Stomach smooth muscle (tissue), 2 donors: Measurements from ENCODE around the gene NEK9.

Experiments used
- H3K27ac ChIP-seq: one replicate; pipeline ENCODE4 v1.7.0; 2013; ENCODE audit warnings: mild to moderate bottlenecking, low read length, inconsistent platforms
- H3K27me3 ChIP-seq, 2 donors: one replicate each; pipeline ENCODE4 v1.7.0; 2013; ENCODE audit warnings: low read length in 2 of 2; ENCODE audit not compliant: insufficient read depth in 2 of 2, control insufficient read depth in 1 of 2
- H3K36me3 ChIP-seq, 2 donors: one replicate each; pipeline ENCODE4 v1.7.0; 2013; ENCODE audit warnings: low read length in 2 of 2; ENCODE audit not compliant: control insufficient read depth in 2 of 2, insufficient read depth in 2 of 2
- H3K4me1 ChIP-seq: one replicate; pipeline ENCODE4 v1.7.0; 2013; ENCODE audit warnings: low read length; ENCODE audit not compliant: control insufficient read depth, insufficient read depth
- H3K4me3 ChIP-seq, 2 donors: one replicate each; pipeline ENCODE4 v1.7.0; 2013; ENCODE audit warnings: low read length in 2 of 2
- H3K9ac ChIP-seq, 2 donors: one replicate each; pipeline ENCODE4 v1.7.0; 2013; ENCODE audit warnings: low read length in 2 of 2, mild to moderate bottlenecking in 1 of 2
- H3K9me3 ChIP-seq, 2 donors: one replicate each; pipeline ENCODE4 v1.7.0; 2013; ENCODE audit warnings: low read length in 2 of 2; ENCODE audit not compliant: control insufficient read depth in 2 of 2
- donor health status: healthy.
- donor health status: Pancreatic carcinoma.

NEK9 gene

GRCh38 chr14:75107186-75107585, 19.7 kb downstream of the NEK9 start:
- peaks cover 53% of the 10 kb centered on the region in 2 donors for H3K36me3 ChIP-seq
- H3K4me1 ChIP-seq = no peaks in the 10 kb centered on the region
- no peak overlapping the region for H3K4me3 ChIP-seq
- H3K9me3 ChIP-seq = no peaks in the 10 kb centered on the region
- H3K27ac ChIP-seq = no peak overlapping the region
- no peaks in the 10 kb centered on the region for H3K27me3 ChIP-seq
- no peak overlapping the region for H3K9ac ChIP-seq

GRCh38 chr14:75101491-75101890, 25.4 kb downstream of the NEK9 start:
- Histone ChIP-seq H3K4me3 (no peak overlapping the region), H3K9ac (no peak overlapping the region), H3K27ac (no peak overlapping the region), H3K9me3 (no peaks in the 10 kb centered on the region), H3K36me3 (peaks cover 51 to 58% of the 10 kb centered on the region in 2 donors), H3K27me3 (no peaks in the 10 kb centered on the region), H3K4me1 (no peaks in the 10 kb centered on the region)

GRCh38 chr14:75098682-75099081, 28.2 kb downstream of the NEK9 start:
- H3K36me3 ChIP-seq = peaks cover 49 to 70% of the 10 kb centered on the region in 2 donors
- no peak overlapping the region for H3K9ac ChIP-seq
- no peak overlapping the region for H3K4me3 ChIP-seq
- H3K27me3 ChIP-seq = no peaks in the 10 kb centered on the region
- no peaks in the 10 kb centered on the region for H3K9me3 ChIP-seq
- no peaks in the 10 kb centered on the region for H3K4me1 ChIP-seq
- H3K27ac ChIP-seq = no peak overlapping the region

GRCh38 chr14:75098212-75098611, 28.6 kb downstream of the NEK9 start:
- Histone ChIP-seq H3K27ac (no peak overlapping the region), H3K36me3 (peaks cover 47 to 68% of the 10 kb centered on the region in 2 donors), H3K27me3 (no peaks in the 10 kb centered on the region), H3K9ac (no peak overlapping the region), H3K4me3 (no peak overlapping the region), H3K4me1 (no peaks in the 10 kb centered on the region), H3K9me3 (no peaks in the 10 kb centered on the region)

- Histone ChIP-seq H3K4me1 (no peaks in the 10 kb centered on the region), H3K27ac (no peak overlapping the region), H3K36me3 (peaks cover 47 to 63% of the 10 kb centered on the region in 2 donors), H3K9me3 (no peaks in the 10 kb centered on the region), H3K9ac (no peak overlapping the region), H3K27me3 (no peaks in the 10 kb centered on the region), H3K4me3 (no peak overlapping the region)
Observed at GRCh38 chr14:75096959-75097358, 29.9 kb downstream of the NEK9 start.

- H3K9me3 ChIP-seq = no peaks in the 10 kb centered on the region
- H3K27me3 ChIP-seq = no peaks in the 10 kb centered on the region
- peaks cover 47 to 57% of the 10 kb centered on the region in 2 donors for H3K36me3 ChIP-seq
- H3K9ac ChIP-seq = no peak overlapping the region
- H3K27ac ChIP-seq = no peak overlapping the region
- no peaks in the 10 kb centered on the region for H3K4me1 ChIP-seq
- no peak overlapping the region for H3K4me3 ChIP-seq
Observed at GRCh38 chr14:75095690-75096089, 31.2 kb downstream of the NEK9 start.

- H3K27ac ChIP-seq = no peak overlapping the region
- H3K27me3 ChIP-seq = no peaks in the 10 kb centered on the region
- H3K9ac ChIP-seq = no peak overlapping the region
- no peaks in the 10 kb centered on the region for H3K9me3 ChIP-seq
- H3K36me3 ChIP-seq = peaks cover 46 to 61% of the 10 kb centered on the region in 2 donors
- H3K4me1 ChIP-seq = no peaks in the 10 kb centered on the region
- no peak overlapping the region for H3K4me3 ChIP-seq
Observed at GRCh38 chr14:75094896-75095295, 32.0 kb downstream of the NEK9 start.

GRCh38 chr14:75092698-75093097, 34.1 kb downstream of the NEK9 start:
- no peaks in the 10 kb centered on the region for H3K4me1 ChIP-seq
- H3K9me3 ChIP-seq = no peaks in the 10 kb centered on the region
- H3K36me3 ChIP-seq = peaks cover 47 to 51% of the 10 kb centered on the region in 2 donors
- no peak overlapping the region for H3K9ac ChIP-seq
- no peak overlapping the region for H3K4me3 ChIP-seq
- no peak overlapping the region for H3K27ac ChIP-seq
- no peaks in the 10 kb centered on the region for H3K27me3 ChIP-seq

GRCh38 chr14:75091251-75091650, 35.6 kb downstream of the NEK9 start:
- no peak overlapping the region for H3K27ac ChIP-seq
- no peaks in the 10 kb centered on the region for H3K9me3 ChIP-seq
- peaks cover 44 to 50% of the 10 kb centered on the region in 2 donors for H3K36me3 ChIP-seq
- no peak overlapping the region for H3K4me3 ChIP-seq
- no peaks in the 10 kb centered on the region for H3K27me3 ChIP-seq
- H3K9ac ChIP-seq = no peak overlapping the region
- H3K4me1 ChIP-seq = no peaks in the 10 kb centered on the region

GRCh38 chr14:75090353-75090752, 36.5 kb downstream of the NEK9 start:
- H3K27me3 ChIP-seq = no peaks in the 10 kb centered on the region
- no peak overlapping the region for H3K4me3 ChIP-seq
- H3K9ac ChIP-seq = no peak overlapping the region
- no peaks in the 10 kb centered on the region for H3K4me1 ChIP-seq
- no peak overlapping the region for H3K27ac ChIP-seq
- H3K36me3 ChIP-seq = peaks cover 43 to 45% of the 10 kb centered on the region in 2 donors
- no peaks in the 10 kb centered on the region for H3K9me3 ChIP-seq

- peaks cover 41 to 46% of the 10 kb centered on the region in 2 donors for H3K36me3 ChIP-seq
- no peak overlapping the region for H3K27ac ChIP-seq
- H3K4me1 ChIP-seq = no peaks in the 10 kb centered on the region
- H3K4me3 ChIP-seq = no peak overlapping the region
- H3K9ac ChIP-seq = no peak overlapping the region
- no peaks in the 10 kb centered on the region for H3K9me3 ChIP-seq
- no peaks in the 10 kb centered on the region for H3K27me3 ChIP-seq
Observed at GRCh38 chr14:75088566-75089373, 38.1 kb downstream of the NEK9 start.
